Hepatocyte (in vitro differentiated cells): ENCODE results near the gene MSGN1.

Experiments
- CTCF ChIP-seq: fragments of 200-600 bp; sonication (generic); IDR thresholded peaks from 2 replicates; pipeline ENCODE4 v1.5.1; 2016; ENCODE audit warnings: antibody characterized with exemption, mild to moderate bottlenecking; ENCODE audit not compliant: poor library complexity
- EZH2 ChIP-seq: fragments of 200-600 bp; sonication (generic); IDR thresholded peaks from 2 replicates; pipeline ENCODE4 v1.6.1; 2016; ENCODE audit warnings: antibody characterized with exemption, mild to moderate bottlenecking, borderline replicate concordance

- TF ChIP-seq CTCF (no peak), EZH2 (no peak)
Observed at GRCh38 chr2:17839959-17840358, 23.7 kb downstream of the MSGN1 start.
